ENCODE measurements around the gene TFDP2.
"Not testable (repeated sequence)": the region's sequence is repeated elsewhere in the genome, so short reads cannot be mapped to it uniquely, and the experiment has no call there.

TFDP2 gene

DNA sequence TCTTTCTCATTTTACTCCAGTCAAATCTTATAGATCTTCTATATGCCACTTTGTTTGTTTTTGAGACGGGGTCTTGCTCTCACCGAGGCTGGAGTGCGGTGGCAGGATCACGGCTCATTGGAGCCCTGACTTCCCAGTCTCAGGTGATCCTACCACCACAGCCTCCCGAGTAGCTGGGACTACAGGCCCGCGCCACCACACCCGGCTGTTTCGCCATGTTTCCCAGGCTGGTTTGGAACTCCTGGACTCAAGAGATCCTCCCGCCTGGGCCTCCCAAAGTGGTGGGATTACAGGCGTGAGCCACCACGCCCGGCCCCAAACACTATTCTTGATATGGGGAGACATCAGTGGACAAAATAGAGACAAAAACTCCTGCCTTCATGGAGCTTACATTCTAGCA is 927 bp upstream of the TFDP2 start:
- no peak for DNase-seq (ENCODE audit: low read depth in 1 of 2, low spot score in 1 of 2)
- in situ Hi-C loops (cut with HindIII; ENCODE audit: low pct_unique_long_range_greater_than_20kb, low sequenced_read_pairs) = no loop called here
- no peak for TF ChIP-seq JUND (IDR thresholded peaks at IDR 0.05; ENCODE audit: low read depth)

DNA sequence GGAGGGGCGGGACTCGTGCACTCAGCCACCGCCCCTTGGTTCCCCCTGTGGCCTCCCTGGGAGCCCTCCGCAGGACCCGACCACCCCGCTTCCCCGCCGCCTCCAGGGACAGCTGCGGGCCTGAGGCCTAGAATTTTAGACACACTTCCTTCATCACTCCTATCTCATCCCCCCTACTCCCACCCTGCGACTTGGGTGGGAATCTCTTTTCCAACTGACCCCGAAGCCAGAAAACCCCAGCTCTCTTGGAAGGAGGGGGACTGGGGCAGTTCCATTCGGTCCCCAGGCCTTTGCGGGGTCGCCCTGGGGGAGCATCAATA is 289 bp upstream of the TFDP2 start:
- DNase-seq (ENCODE audit: low read depth in 1 of 2, low spot score in 1 of 2) = no peak
- no peak for TF ChIP-seq JUND (IDR thresholded peaks at IDR 0.05; ENCODE audit: low read depth)
- in situ Hi-C loops (cut with HindIII; ENCODE audit: low pct_unique_long_range_greater_than_20kb, low sequenced_read_pairs) = no loop called here

DNA sequence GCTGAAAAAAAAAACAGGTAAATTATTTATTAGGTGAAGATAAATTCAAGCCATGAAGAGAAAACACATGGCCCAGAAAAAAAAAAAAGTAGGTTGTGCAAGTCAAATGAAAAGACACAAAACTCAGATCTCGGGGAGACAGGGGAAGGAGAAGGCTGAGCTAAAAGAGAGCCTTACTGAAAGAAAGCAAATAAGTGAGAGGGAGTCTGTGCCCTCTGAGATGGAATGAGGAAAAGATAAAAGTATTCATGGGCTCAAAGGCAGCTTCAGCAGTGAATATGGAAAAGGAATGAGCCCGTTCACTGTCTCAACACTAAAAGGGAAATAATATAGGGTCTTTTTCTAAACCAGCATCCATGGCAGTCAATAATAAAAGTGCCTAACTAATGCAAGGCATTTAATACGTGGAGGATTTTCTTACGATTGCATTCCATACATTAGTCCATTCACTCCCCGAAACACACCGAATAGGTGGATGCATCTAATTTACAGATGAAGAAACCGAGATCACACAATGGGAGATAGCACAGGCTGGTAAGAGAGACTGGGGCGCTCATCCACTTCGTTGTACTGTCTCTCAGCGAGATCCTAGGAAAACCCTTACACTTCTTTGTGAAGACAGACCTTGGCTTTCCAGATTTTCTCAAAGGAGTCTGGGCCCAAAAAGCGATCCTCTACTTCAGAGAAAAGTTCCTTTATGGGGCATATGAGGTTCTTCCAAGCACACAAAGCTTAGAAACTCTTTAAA is 1.1 kb downstream of the TFDP2 start:
- no peak for TF ChIP-seq JUND (IDR thresholded peaks at IDR 0.05; ENCODE audit: low read depth)
- peak in 1 of 2 experiments; percentile 7 for DNase-seq (ENCODE audit: low read depth in 1 of 2, low spot score in 1 of 2)
- in situ Hi-C loops (cut with HindIII; ENCODE audit: low pct_unique_long_range_greater_than_20kb, low sequenced_read_pairs) = no loop called here

DNA sequence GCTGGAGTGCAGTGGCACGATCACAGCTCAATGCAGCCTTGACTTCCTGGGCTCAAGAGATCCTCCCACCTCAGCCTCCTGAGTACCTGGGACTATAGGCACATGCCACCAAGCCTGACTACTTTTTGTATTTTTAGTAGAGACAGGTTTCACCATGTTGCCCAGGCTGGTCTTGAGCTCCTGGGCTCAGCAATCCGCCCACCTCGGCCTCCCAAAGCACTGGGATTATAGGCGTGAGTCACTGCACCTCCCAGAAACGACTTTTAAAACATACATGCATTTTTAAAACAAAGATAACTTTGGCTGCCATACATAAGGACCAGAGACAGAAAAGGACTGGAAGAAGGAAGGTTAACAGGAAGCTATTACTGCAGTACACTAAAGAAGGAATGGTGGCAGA is 4.8 kb downstream of the TFDP2 start:
- in situ Hi-C loops (cut with HindIII; ENCODE audit: low pct_unique_long_range_greater_than_20kb, low sequenced_read_pairs) = not testable (repeated sequence)

DNA sequence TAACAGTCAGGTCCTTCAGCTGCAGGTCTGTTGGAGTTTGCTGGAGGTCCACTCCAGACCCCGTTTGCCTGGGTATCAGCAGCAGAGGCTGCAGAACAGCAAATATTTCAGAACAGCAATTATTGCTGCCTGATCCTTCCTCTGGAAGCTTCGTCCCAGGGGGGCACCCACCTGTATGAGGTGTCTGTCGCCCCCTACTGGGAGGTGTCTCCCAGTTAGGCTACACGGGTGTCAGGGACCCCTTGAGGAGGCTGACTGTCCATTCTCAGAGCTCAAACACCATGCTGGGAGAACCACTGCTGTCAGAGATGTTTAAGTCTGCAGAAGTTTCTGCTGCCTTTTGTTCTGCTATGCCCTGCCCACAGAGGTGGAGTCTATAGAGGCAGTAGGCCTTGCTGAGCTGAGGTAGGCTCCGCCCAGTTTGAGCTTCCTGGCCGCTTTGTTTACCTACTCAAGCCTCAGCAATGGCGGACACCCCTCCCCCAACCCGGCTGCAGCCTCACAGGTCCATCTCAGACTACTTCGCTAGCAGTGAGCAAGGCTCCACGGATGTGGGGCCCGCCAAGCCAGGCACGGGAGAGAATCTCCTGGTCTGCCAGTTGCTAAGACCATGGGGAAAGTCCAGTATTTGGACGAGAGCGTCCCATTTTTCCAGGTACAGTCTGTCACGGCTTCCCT is 8.6 kb downstream of the TFDP2 start:
- DNase-seq (ENCODE audit: low read depth in 1 of 2, low spot score in 1 of 2); in situ Hi-C loops (cut with HindIII; ENCODE audit: low pct_unique_long_range_greater_than_20kb, low sequenced_read_pairs): not testable (repeated sequence)

More for the DNA sequence above, 4.8 kb downstream of the TFDP2 start:
- DNase-seq (ENCODE audit: low read depth in 1 of 2, low spot score in 1 of 2) = not testable (repeated sequence)

DNA sequence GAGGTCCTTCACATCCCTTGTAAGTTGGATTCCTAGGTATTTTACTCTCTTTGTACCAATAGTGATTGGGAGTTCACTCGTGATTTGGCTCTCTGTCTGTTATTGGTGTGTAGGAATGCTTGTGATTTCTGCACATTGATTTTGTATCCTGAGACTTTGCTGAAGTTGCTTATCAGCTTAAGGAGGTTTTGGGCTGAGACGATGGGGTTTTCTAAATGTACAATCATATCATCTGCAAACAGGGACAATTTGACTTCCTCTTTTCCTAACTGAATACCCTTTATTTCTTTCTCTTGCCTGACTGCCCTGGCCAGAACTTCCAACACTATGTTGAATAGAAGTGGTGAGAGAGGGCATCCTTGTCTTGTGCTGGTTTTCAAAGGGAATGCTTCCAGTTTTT is 12.3 kb downstream of the TFDP2 start:
- DNase-seq (ENCODE audit: low read depth in 1 of 2, low spot score in 1 of 2); in situ Hi-C loops (cut with HindIII; ENCODE audit: low pct_unique_long_range_greater_than_20kb, low sequenced_read_pairs): not testable (repeated sequence)

DNA sequence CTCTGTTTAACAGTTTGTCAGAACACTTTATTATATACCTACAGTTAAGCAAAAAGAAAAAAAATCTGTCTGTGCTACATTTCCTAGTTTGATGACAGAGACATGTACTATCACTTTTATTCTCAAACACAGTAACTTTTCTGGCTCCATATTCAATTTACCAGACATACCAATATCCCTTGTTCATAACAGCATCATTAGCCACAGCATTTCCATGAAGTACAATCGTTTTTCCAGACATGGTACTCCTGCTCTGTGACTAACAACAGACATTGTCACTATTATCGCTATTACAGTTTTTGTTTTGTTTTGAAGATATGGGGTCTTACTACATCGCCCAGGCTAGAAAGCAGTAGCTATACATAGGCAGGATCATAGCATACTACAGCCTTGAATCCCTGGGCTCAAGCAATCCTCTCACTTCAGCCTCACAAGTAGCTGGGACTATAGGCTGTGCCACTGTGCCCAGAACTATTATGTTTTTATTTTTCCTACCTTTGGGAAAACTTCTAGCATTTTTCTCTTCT is 14.5 kb downstream of the TFDP2 start:
- DNase-seq (ENCODE audit: low read depth in 1 of 2, low spot score in 1 of 2) = no peak
- TF ChIP-seq JUND (IDR thresholded peaks at IDR 0.05; ENCODE audit: low read depth) = no peak
- in situ Hi-C loops (cut with HindIII; ENCODE audit: low pct_unique_long_range_greater_than_20kb, low sequenced_read_pairs) = no loop called here

DNA sequence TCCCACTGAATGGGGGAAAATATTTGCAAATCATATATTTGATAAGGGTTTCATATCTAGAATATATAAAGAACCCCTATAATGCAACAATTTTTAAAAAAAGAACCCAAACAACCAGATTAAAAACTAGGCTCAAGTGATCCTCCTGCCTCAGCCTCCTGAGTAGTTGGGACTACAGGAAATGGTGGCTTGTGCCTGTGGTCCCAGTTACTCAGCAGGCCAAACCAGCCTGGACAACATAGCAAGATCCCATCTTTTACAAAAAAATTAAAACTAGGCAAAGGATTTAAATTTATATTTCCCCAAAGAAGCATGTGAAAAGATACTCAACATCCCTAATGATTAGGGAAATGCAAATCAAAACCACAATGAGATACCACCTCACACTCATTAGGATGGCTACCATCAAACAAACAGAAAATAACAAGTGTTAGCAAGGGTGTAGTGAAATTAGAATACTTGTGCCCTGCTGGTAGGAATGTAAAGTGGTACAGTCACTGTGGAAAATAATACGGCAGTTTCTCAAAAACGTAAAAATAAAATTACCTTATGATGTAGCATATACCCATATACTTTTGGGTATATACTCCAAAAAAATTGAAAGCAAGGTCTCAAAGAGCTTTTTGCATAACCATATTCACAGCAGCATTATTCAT is 19.7 kb downstream of the TFDP2 start:
- no peak for DNase-seq (ENCODE audit: low read depth in 1 of 2, low spot score in 1 of 2)
- in situ Hi-C loops (cut with HindIII; ENCODE audit: low pct_unique_long_range_greater_than_20kb, low sequenced_read_pairs) = no loop called here
- no peak for TF ChIP-seq JUND (IDR thresholded peaks at IDR 0.05; ENCODE audit: low read depth)

DNA sequence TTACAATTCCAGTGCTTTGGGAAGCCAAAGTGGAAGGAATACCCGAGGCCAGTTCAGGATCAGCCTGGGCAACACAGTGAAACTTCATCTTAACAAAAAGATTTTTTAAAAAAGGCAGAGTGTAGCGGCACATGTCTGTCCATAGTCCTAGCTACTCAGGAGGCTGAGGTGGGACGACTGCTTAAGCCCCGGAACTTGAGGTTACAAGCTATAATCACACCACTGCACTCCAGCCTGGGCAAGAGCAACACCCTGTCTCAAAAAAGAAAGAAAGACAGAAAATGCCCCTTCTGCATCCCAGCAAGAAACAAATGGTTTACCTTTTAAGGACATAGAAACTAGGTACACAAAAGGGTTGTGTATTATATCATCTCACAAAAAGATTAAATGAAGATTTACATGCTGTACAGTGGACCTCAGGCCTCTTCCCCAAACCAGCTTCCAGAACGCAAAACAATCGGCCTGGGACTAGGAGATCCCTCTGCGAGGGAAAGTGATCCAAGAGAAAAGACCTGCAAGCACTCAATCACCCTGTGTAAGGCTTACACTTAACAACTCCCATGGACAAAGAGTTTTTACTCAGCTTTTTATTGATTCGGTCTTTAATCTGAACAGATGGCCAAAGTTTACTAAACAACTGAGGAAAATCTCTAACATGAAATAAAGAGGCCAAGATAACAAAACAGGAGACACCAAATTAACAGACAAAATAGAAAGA is 21.2 kb downstream of the TFDP2 start:
- TF ChIP-seq JUND (IDR thresholded peaks at IDR 0.05; ENCODE audit: low read depth) = no peak
- in situ Hi-C loops (cut with HindIII; ENCODE audit: low pct_unique_long_range_greater_than_20kb, low sequenced_read_pairs) = no loop called here
- DNase-seq (ENCODE audit: low read depth in 1 of 2, low spot score in 1 of 2) = no peak

DNA sequence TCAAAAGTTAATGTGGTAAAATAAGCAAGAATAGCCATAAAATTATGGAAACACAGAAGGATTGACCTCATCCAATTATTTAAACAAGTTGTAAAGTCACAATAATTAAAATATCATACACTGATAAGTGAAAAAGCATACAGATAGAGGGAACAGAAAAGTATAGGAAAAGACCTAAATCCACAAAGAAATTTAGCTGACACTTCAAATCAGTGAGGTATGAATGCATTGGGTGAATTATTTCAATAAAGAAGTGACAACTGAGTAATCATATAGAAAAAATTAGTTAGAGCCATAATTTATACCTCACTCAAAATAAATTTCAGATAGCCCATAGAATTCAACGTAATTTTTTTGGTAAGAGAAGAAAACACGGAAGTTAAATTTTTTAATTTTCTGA is 25.1 kb downstream of the TFDP2 start:
- DNase-seq (ENCODE audit: low read depth in 1 of 2, low spot score in 1 of 2) = no peak
- no peak for TF ChIP-seq JUND (IDR thresholded peaks at IDR 0.05; ENCODE audit: low read depth)
- in situ Hi-C loops (cut with HindIII; ENCODE audit: low pct_unique_long_range_greater_than_20kb, low sequenced_read_pairs) = no loop called here

DNA sequence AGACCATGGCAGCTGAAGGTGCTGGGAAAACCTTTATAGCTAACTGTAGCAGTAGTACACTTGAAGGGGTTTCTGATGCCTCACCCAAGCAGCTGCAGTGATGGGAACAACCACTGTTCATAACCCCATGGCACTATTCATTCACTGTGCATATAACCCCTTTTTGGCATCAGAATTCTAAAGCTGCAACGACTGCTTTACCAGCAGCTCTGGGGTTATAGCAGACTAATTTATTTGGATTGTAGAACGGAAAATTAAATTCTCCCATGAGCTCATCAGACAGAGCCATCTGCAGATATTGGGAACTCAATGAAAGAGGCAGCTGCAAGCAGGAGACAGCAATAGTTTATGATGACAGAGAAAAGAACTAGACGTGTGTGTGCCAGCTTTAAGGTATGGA is 28.6 kb downstream of the TFDP2 start:
- in situ Hi-C loops (cut with HindIII; ENCODE audit: low pct_unique_long_range_greater_than_20kb, low sequenced_read_pairs) = no loop called here
- no peak for DNase-seq (ENCODE audit: low read depth in 1 of 2, low spot score in 1 of 2)
- no peak for TF ChIP-seq JUND (IDR thresholded peaks at IDR 0.05; ENCODE audit: low read depth)

DNA sequence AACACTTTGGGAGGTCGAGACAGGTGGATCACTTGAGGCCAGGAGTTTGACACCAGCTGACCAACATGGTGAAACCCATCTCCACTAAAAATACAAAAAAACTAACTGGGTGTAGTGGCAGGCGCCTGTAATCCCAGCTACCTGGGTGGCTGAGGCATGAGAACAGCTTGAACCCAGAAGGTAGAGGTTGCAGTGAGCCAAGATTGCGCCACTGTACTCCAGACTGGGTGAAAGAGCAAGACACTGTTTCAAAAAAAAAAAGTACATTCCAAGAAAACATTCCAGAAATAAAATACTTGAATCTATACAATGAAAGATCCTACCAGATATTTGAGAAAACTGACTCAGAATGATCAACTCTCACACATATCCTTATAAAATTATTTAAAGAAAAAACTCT is 30.4 kb downstream of the TFDP2 start:
- in situ Hi-C loops (cut with HindIII; ENCODE audit: low pct_unique_long_range_greater_than_20kb, low sequenced_read_pairs) = no loop called here
- DNase-seq (ENCODE audit: low read depth in 1 of 2, low spot score in 1 of 2) = no peak
- no peak for TF ChIP-seq JUND (IDR thresholded peaks at IDR 0.05; ENCODE audit: low read depth)

Data from T47D (cell line).